Liver (tissue), 9 donors: ENCODE measurements around the gene RNF141. TPM values are rescaled to one million over a fixed set of nuclear protein-coding genes. Genes with fewer than 3 reads are reported as not detected.

Experiments used
- DNase-seq: peaks from one replicate; pipeline ENCODE4 v3.0.0-alpha.2; 2017; ENCODE audit warnings: low spot score
- H3K27ac ChIP-seq, 2 donors: one replicate each; pipeline ENCODE4 v1.7.0; 2013; ENCODE audit warnings: inconsistent platforms in 2 of 2, low read length in 2 of 2, control low read depth in 1 of 2, low read depth in 1 of 2, mild to moderate bottlenecking in 1 of 2
- H3K27me3 ChIP-seq, 4 donors: one replicate each; pipeline versions ENCODE4 v1.6.1 to v1.7.0; 2013; ENCODE audit warnings: low read length in 3 of 4, inconsistent platforms in 1 of 4, mild to moderate bottlenecking in 1 of 4, moderate library complexity in 1 of 4; ENCODE audit not compliant: control insufficient read depth in 4 of 4, insufficient read depth in 4 of 4
- H3K36me3 ChIP-seq, 4 donors: one replicate each; pipeline versions ENCODE4 v1.6.1 to v1.7.0; 2013; ENCODE audit warnings: low read length in 3 of 4, mild to moderate bottlenecking in 3 of 4, low read depth in 1 of 4, moderate library complexity in 1 of 4; ENCODE audit not compliant: control insufficient read depth in 4 of 4, insufficient read depth in 3 of 4
- H3K4me1 ChIP-seq, 4 donors: one replicate each; pipeline versions ENCODE4 v1.6.1 to v1.7.0; 2013; ENCODE audit warnings: low read length in 3 of 4, mild to moderate bottlenecking in 3 of 4, moderate library complexity in 1 of 4; ENCODE audit not compliant: control insufficient read depth in 4 of 4, insufficient read depth in 4 of 4
- H3K4me3 ChIP-seq, 3 donors: one replicate each; pipeline versions ENCODE4 v1.6.1 to v1.7.0; 2013; ENCODE audit warnings: low read length in 3 of 3, control low read depth in 1 of 3, low read depth in 1 of 3, mild to moderate bottlenecking in 1 of 3
- H3K9ac ChIP-seq, 2 donors: one replicate each; pipeline ENCODE4 v1.7.0; 2013; ENCODE audit warnings: low read length in 2 of 2, mild to moderate bottlenecking in 2 of 2, moderate library complexity in 2 of 2, control low read depth in 1 of 2, low read depth in 1 of 2
- H3K9me3 ChIP-seq, 4 donors: one replicate each; pipeline versions ENCODE4 v1.6.1 to v1.7.0; 2013; ENCODE audit warnings: low read length in 3 of 4; ENCODE audit not compliant: control insufficient read depth in 4 of 4
- EGR1 ChIP-seq, 2 donors: IDR thresholded peaks; 2 replicates each; pipeline ENCODE4 v1.6.1; 2016 to 2018; ENCODE audit warnings: antibody characterized with exemption in 2 of 2, low read depth in 2 of 2
- FOXA1 ChIP-seq: IDR thresholded peaks from 2 replicates; pipeline ENCODE4 v1.6.1; 2016; ENCODE audit warnings: antibody characterized with exemption
- FOXA2 ChIP-seq: IDR thresholded peaks from 2 replicates; pipeline ENCODE4 v1.6.1; 2016; ENCODE audit warnings: antibody characterized with exemption
- GABPA ChIP-seq, 2 donors: IDR thresholded peaks in 1 of 2; conservative IDR thresholded peaks in 1 of 2; 2 replicates each; pipeline ENCODE4 v1.6.1; 2016; ENCODE audit warnings: antibody characterized with exemption in 2 of 2, mild to moderate bottlenecking in 1 of 2, moderate library complexity in 1 of 2
- HNF4A ChIP-seq, 2 donors: conservative IDR thresholded peaks; 2 replicates each; pipeline ENCODE4 v1.6.1; 2016; ENCODE audit warnings: antibody characterized with exemption in 2 of 2, mild to moderate bottlenecking in 2 of 2
- HNF4G ChIP-seq: IDR thresholded peaks from 2 replicates; pipeline ENCODE4 v1.6.1; 2016; ENCODE audit warnings: antibody characterized with exemption
- JUND ChIP-seq, 2 donors: IDR thresholded peaks; 2 replicates each; pipeline ENCODE4 v1.6.1; 2016; ENCODE audit warnings: antibody characterized with exemption in 2 of 2
- NR2F2 ChIP-seq: IDR thresholded peaks from 2 replicates; pipeline ENCODE4 v1.6.1; 2016; ENCODE audit warnings: antibody characterized with exemption
- RAD21 ChIP-seq, 2 donors: IDR thresholded peaks; 2 replicates each; pipeline ENCODE4 v1.6.1; 2016; ENCODE audit warnings: antibody characterized with exemption in 2 of 2, mild to moderate bottlenecking in 2 of 2
- RXRA ChIP-seq, 2 donors: IDR thresholded peaks; 2 replicates each; pipeline ENCODE4 v1.6.1; 2017 to 2018; ENCODE audit warnings: antibody characterized with exemption in 2 of 2, mild to moderate bottlenecking in 1 of 2
- SP1 ChIP-seq: IDR thresholded peaks from 2 replicates; pipeline ENCODE4 v1.6.1; 2018; ENCODE audit warnings: antibody characterized with exemption, mild to moderate bottlenecking
- TAF1 ChIP-seq: conservative IDR thresholded peaks from 2 replicates; pipeline ENCODE4 v1.6.1; 2016; ENCODE audit warnings: antibody characterized with exemption, mild to moderate bottlenecking
- YY1 ChIP-seq: IDR thresholded peaks from 2 replicates; pipeline ENCODE4 v1.6.1; 2016; ENCODE audit warnings: antibody characterized with exemption, mild to moderate bottlenecking
- WGBS: extraction: QIAGEN DNeasy Blood & Tissue Kit; methylation state at CpG from one replicate; pipeline ENCODE4 v1.1.7; 2013; 5-methylcytosine and 5-hydroxymethylcytosine counted together
- polyA plus RNA-seq, 2 donors: library from polyadenylated mRNA; stranded (reverse) in 1 of 2; unstranded in 1 of 2; fragments of 200-250 nt in 1 of 2; fragments of >200 nt in 1 of 2; fragmentation: Nextera tagmentation in 1 of 2; extraction: Ambion mirVana in 1 of 2; gene quantifications; one replicate each; pipeline versions ENCODE4 v1.2.1 to v1.2.3, GENCODE V29; 2013 to 2015
- total RNA-seq, 2 donors: library from RNA; depleted of rRNA; stranded (reverse); fragments of >200 nt; gene quantifications; one replicate each; pipeline ENCODE4 v1.2.3, GENCODE V29; 2014
- TF ChIP-seq, protein P1 (sequence below): IDR thresholded peaks from 2 replicates; pipeline ENCODE4 v1.6.1; 2016; ENCODE audit warnings: antibody characterized with exemption
- TF ChIP-seq, protein P2 (sequence below): IDR thresholded peaks from 2 replicates; pipeline ENCODE4 v1.6.1; 2016; ENCODE audit warnings: antibody characterized with exemption
- TF ChIP-seq, protein P3 (sequence below): IDR thresholded peaks from 2 replicates; pipeline ENCODE4 v1.6.1; 2016; ENCODE audit warnings: antibody characterized with exemption
- TF ChIP-seq, protein P4 (sequence below): IDR thresholded peaks from 2 replicates; pipeline ENCODE4 v1.6.1; 2016; ENCODE audit warnings: antibody characterized with exemption, mild to moderate bottlenecking
- TF ChIP-seq, protein P5 (sequence below): fragments of 150-350 bp; IDR thresholded peaks from 2 replicates; pipeline ENCODE4 v1.5.1; 2017; ENCODE audit warnings: improper control_type of control experiment, low read depth, low read length; ENCODE audit not compliant: missing input control
- donor health status: healthy.
- donor health status: healthy.
- donor health status: healthy.
- donor health status: healthy.
- donor health status: healthy.

RNF141 gene
- total and polyA plus RNA-seq, 4 donors: 6.9 to 14.6 (median 13.0) TPM

DNA sequence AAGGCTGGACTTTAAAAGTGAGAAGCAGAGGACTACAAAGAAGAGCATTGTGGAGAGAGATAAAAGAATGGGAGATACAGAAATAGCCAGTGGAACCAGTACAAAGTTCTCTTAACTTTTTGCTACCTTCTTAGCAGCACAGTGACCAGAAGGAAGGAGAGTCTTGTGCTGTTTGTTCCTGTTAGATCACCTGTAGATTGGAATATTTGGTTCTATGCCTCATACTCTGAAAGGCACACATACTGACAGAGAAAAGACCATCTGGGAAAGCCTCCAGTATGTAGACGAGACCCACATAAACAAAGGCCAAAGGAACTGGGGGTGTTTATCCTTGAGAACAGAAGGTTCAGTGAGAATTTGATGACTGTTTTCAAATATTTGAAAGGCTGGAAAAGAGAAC is 18.7 kb downstream of the RNF141 start:
- H3K27ac ChIP-seq: no peak overlapping the region
- WGBS: 85% methylated on average over 1 of the region's 1 CpG
- no peak for DNase-seq
- TF ChIP-seq, protein P1, sequence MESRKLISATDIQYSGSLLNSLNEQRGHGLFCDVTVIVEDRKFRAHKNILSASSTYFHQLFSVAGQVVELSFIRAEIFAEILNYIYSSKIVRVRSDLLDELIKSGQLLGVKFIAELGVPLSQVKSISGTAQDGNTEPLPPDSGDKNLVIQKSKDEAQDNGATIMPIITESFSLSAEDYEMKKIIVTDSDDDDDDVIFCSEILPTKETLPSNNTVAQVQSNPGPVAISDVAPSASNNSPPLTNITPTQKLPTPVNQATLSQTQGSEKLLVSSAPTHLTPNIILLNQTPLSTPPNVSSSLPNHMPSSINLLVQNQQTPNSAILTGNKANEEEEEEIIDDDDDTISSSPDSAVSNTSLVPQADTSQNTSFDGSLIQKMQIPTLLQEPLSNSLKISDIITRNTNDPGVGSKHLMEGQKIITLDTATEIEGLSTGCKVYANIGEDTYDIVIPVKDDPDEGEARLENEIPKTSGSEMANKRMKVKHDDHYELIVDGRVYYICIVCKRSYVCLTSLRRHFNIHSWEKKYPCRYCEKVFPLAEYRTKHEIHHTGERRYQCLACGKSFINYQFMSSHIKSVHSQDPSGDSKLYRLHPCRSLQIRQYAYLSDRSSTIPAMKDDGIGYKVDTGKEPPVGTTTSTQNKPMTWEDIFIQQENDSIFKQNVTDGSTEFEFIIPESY: no peak
- TF ChIP-seq NR2F2 (no peak), EGR1 (IDR thresholded peaks at IDR 0.05; ENCODE audit: low read depth in 2 of 2) (no peak), HNF4A (conservative IDR thresholded peaks at IDR 0.05) (no peak), HNF4G (no peak), YY1 (no peak), FOXA2 (no peak), FOXA1 (no peak)
- TF ChIP-seq, protein P2, sequence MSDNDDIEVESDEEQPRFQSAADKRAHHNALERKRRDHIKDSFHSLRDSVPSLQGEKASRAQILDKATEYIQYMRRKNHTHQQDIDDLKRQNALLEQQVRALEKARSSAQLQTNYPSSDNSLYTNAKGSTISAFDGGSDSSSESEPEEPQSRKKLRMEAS: no peak
- no peaks in the 10 kb centered on the region for H3K4me1 ChIP-seq
- H3K9me3 ChIP-seq: no peaks in the 10 kb centered on the region
- no peak overlapping the region for H3K9ac ChIP-seq
- H3K4me3 ChIP-seq: no peak overlapping the region
- no peaks in the 10 kb centered on the region for H3K27me3 ChIP-seq
- peaks cover 0 to 35% (median 15%) of the 10 kb centered on the region in 4 donors for H3K36me3 ChIP-seq

DNA sequence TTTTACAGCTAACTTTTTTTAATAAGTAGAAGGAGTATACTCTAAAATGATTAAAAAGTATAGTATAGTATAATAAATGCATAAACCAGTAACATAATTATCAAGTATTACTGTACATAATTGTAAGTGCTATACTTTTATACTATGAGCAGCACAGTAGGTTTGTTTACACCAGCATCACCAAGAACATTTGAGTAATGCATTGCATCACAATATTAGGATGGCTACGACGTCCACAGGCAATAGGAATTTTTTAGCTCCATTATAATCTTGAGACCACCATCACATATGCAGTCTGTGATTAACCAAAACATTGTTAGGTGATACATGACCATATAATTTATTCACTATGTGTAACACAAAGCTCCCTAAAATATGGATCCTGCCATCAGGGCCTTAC is 20.4 kb downstream of the RNF141 start:
- H3K36me3 ChIP-seq: peaks cover 0 to 31% (median 11%) of the 10 kb centered on the region in 4 donors
- H3K9ac ChIP-seq: no peak overlapping the region
- no peak overlapping the region for H3K27ac ChIP-seq
- TF ChIP-seq, protein P3, sequence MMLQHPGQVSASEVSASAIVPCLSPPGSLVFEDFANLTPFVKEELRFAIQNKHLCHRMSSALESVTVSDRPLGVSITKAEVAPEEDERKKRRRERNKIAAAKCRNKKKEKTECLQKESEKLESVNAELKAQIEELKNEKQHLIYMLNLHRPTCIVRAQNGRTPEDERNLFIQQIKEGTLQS: no peak
- no peak for TF ChIP-seq JUND (IDR thresholded peaks at IDR 0.05)
- H3K9me3 ChIP-seq: no peaks in the 10 kb centered on the region
- 93% methylated on average over 2 of the region's 2 CpGs for WGBS
- H3K27me3 ChIP-seq: no peaks in the 10 kb centered on the region
- DNase-seq: no peak
- H3K4me1 ChIP-seq: no peaks in the 10 kb centered on the region
- H3K4me3 ChIP-seq: no peak overlapping the region

DNA sequence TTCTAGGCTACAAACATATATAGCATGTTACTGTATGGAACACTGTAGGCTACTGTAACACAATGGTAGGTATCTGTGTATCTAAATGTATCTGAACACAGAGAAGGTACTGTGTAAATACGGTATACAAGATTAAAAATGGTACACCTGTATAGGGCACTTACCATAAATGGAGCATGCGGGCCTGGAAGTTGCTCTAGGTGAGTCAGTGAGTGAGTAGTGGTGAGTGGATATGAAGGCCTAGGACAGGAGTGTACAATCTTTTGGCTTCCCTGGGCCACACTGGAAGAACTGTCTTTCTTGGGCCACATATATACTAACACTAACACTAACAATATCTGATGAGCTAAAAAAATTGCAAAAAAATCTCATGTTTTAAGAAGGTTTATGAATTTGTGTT is 21.4 kb downstream of the RNF141 start:
- no peaks in the 10 kb centered on the region for H3K4me1 ChIP-seq
- H3K27ac ChIP-seq: no peak overlapping the region
- DNase-seq: no peak
- H3K27me3 ChIP-seq: no peaks in the 10 kb centered on the region
- no peaks in the 10 kb centered on the region for H3K9me3 ChIP-seq
- 96% methylated on average over 2 of the region's 2 CpGs for WGBS
- no peak overlapping the region for H3K4me3 ChIP-seq
- H3K9ac ChIP-seq: no peak overlapping the region
- H3K36me3 ChIP-seq: peaks cover 0 to 28% (median 9%) of the 10 kb centered on the region in 4 donors
- TF ChIP-seq YY1 (no peak), GABPA (IDR thresholded peaks at IDR 0.05 in 1 of 2, conservative IDR thresholded peaks at IDR 0.05 in 1 of 2) (no peak), RAD21 (IDR thresholded peaks at IDR 0.05) (no peak), SP1 (no peak), NR2F2 (no peak), TAF1 (no peak), JUND (IDR thresholded peaks at IDR 0.05) (no peak), FOXA2 (no peak), RXRA (IDR thresholded peaks at IDR 0.05) (no peak), HNF4A (conservative IDR thresholded peaks at IDR 0.05) (no peak)
- TF ChIP-seq, protein P4, sequence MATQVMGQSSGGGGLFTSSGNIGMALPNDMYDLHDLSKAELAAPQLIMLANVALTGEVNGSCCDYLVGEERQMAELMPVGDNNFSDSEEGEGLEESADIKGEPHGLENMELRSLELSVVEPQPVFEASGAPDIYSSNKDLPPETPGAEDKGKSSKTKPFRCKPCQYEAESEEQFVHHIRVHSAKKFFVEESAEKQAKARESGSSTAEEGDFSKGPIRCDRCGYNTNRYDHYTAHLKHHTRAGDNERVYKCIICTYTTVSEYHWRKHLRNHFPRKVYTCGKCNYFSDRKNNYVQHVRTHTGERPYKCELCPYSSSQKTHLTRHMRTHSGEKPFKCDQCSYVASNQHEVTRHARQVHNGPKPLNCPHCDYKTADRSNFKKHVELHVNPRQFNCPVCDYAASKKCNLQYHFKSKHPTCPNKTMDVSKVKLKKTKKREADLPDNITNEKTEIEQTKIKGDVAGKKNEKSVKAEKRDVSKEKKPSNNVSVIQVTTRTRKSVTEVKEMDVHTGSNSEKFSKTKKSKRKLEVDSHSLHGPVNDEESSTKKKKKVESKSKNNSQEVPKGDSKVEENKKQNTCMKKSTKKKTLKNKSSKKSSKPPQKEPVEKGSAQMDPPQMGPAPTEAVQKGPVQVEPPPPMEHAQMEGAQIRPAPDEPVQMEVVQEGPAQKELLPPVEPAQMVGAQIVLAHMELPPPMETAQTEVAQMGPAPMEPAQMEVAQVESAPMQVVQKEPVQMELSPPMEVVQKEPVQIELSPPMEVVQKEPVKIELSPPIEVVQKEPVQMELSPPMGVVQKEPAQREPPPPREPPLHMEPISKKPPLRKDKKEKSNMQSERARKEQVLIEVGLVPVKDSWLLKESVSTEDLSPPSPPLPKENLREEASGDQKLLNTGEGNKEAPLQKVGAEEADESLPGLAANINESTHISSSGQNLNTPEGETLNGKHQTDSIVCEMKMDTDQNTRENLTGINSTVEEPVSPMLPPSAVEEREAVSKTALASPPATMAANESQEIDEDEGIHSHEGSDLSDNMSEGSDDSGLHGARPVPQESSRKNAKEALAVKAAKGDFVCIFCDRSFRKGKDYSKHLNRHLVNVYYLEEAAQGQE: no peak
- TF ChIP-seq, protein P5, sequence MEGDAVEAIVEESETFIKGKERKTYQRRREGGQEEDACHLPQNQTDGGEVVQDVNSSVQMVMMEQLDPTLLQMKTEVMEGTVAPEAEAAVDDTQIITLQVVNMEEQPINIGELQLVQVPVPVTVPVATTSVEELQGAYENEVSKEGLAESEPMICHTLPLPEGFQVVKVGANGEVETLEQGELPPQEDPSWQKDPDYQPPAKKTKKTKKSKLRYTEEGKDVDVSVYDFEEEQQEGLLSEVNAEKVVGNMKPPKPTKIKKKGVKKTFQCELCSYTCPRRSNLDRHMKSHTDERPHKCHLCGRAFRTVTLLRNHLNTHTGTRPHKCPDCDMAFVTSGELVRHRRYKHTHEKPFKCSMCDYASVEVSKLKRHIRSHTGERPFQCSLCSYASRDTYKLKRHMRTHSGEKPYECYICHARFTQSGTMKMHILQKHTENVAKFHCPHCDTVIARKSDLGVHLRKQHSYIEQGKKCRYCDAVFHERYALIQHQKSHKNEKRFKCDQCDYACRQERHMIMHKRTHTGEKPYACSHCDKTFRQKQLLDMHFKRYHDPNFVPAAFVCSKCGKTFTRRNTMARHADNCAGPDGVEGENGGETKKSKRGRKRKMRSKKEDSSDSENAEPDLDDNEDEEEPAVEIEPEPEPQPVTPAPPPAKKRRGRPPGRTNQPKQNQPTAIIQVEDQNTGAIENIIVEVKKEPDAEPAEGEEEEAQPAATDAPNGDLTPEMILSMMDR: no peak
- TF ChIP-seq, protein P3: no peak
- TF ChIP-seq, protein P2: no peak
- TF ChIP-seq, protein P1: no peak
